ENCODE results near the gene NES.

The NES gene

GRCh38 chr1:156684227-156684782 lies 7.1 kb upstream of the NES start:
- no peak for DNase-seq (ENCODE audit: low spot score in 2 of 2)
- H3K9me3 Mint-ChIP-seq = no peaks in the 10 kb centered on the region
- H3K36me3 Mint-ChIP-seq (ENCODE audit: insufficient read depth) = no peaks in the 10 kb centered on the region
- no peak overlapping the region for H3K27ac Mint-ChIP-seq (ENCODE audit: low read depth)
- peak; percentile 46 for ATAC-seq (replicated peaks; ENCODE audit: extremely low read depth, poor library complexity, severe bottlenecking)
- peaks cover 68% of the 10 kb centered on the region for H3K27me3 Mint-ChIP-seq
- H3K4me3 Mint-ChIP-seq = no peak overlapping the region
- H3K4me1 Mint-ChIP-seq = peaks cover 7% of the 10 kb centered on the region

- Mint-ChIP-seq H3K9me3 (no peaks in the 10 kb centered on the region), H3K36me3 (ENCODE audit: insufficient read depth) (no peaks in the 10 kb centered on the region), H3K4me3 (no peak overlapping the region), H3K27ac (ENCODE audit: low read depth) (no peak overlapping the region), H3K27me3 (peaks cover 74% of the 10 kb centered on the region), H3K4me1 (peaks cover 13% of the 10 kb centered on the region)
- ATAC-seq (replicated peaks; ENCODE audit: extremely low read depth, poor library complexity, severe bottlenecking) (no peak), DNase-seq (ENCODE audit: low spot score in 2 of 2) (no peak)
Measured at GRCh38 chr1:156682166-156682890, 5.1 kb upstream of the NES start.

GRCh38 chr1:156681196-156681960 lies 4.2 kb upstream of the NES start:
- peaks cover 13% of the 10 kb centered on the region for H3K4me1 Mint-ChIP-seq
- ATAC-seq (replicated peaks; ENCODE audit: extremely low read depth, poor library complexity, severe bottlenecking) = no peak
- peaks cover 81% of the 10 kb centered on the region for H3K27me3 Mint-ChIP-seq
- no peak for DNase-seq (ENCODE audit: low spot score in 2 of 2)
- no peak overlapping the region for H3K27ac Mint-ChIP-seq (ENCODE audit: low read depth)
- no peaks in the 10 kb centered on the region for H3K9me3 Mint-ChIP-seq
- no peaks in the 10 kb centered on the region for H3K36me3 Mint-ChIP-seq (ENCODE audit: insufficient read depth)
- no peak overlapping the region for H3K4me3 Mint-ChIP-seq

DNA sequence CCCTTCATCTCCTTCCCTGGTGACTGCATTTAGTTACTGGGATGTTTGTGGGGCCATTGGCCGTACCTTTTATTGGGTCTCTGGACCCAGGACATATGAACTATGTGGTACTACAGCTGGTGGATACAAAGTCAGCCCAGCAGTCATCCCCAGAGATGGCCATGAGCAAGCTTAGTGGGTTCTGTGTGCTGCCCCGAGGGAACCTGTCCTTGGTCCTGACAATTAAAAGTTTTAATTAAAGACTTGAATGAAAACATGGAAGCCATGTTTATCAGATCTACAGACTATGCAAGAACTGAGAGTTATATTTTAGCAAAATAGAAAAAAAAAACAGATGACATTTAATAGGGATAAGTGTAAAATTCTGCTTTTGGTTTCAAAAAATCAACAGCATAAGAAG lies 2.8 kb upstream of the NES start:
- no peak for ATAC-seq (replicated peaks; ENCODE audit: extremely low read depth, poor library complexity, severe bottlenecking)
- H3K27me3 Mint-ChIP-seq = peaks cover 92% of the 10 kb centered on the region

DNA sequence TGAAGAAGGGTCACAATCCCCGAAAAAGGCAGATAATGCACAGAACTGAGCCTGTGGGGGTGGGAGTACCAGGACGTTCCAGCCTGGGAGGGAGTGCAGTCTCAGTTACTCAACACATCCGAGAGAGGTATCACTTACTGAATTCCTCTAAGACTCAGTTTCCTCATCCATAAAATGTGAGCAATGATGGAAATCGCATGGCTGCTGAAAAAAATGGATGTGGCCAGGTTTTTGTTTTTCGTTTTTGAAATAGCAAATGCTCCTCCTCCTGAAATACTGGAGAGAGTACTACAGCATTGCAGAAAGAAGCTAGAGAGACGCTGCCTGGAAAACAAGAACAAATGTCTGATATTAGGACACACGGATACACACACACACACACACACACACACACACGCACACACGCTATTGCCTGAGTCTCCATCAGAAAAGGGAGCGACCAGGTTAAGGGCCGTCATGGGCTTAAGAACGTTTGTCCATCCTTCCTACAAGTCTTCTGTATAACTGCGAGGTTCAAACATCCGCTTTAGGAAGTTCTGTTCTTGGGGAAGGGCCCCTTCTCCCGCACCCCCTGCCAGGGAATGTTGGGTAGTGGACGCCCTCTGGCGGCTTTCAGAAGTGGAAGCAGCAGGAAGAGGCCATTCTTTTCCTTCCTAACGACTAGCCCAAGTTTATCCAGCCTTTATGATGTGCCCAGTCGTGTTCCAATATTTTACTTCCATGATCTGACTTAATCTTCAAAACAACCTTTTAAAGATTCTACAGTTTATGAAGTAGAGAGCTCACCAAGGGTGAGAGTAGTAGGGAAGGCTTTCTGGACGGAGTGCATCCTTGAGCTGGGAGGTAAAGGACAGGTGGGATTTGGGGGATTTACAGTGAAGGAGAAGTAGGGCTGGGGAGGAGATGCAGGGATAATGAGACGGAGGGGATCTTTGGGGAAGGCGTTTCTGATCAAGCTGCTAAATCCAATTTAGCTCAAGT lies 699 bp upstream of the NES start:
- no peak for DNase-seq (ENCODE audit: low spot score in 2 of 2)

More for the DNA sequence above, 2.8 kb upstream of the NES start:
- Mint-ChIP-seq H3K36me3 (ENCODE audit: insufficient read depth) (no peaks in the 10 kb centered on the region), H3K27ac (ENCODE audit: low read depth) (no peak overlapping the region), H3K9me3 (no peaks in the 10 kb centered on the region), H3K4me1 (peaks cover 13% of the 10 kb centered on the region), H3K4me3 (no peak overlapping the region)
- DNase-seq (ENCODE audit: low spot score in 2 of 2) = no peak

GRCh38 chr1:156676114-156676819 lies 940 bp downstream of the NES start:
- Mint-ChIP-seq H3K4me3 (no peak overlapping the region), H3K9me3 (no peaks in the 10 kb centered on the region), H3K36me3 (ENCODE audit: insufficient read depth) (no peaks in the 10 kb centered on the region), H3K27me3 (peaks cover 95% of the 10 kb centered on the region), H3K4me1 (peaks cover 7% of the 10 kb centered on the region), H3K27ac (ENCODE audit: low read depth) (no peak overlapping the region)
- no peak for DNase-seq (ENCODE audit: low spot score in 2 of 2)
- no peak for ATAC-seq (replicated peaks; ENCODE audit: extremely low read depth, poor library complexity, severe bottlenecking)

More for the DNA sequence above, 699 bp upstream of the NES start:
- ATAC-seq (replicated peaks; ENCODE audit: extremely low read depth, poor library complexity, severe bottlenecking) = no peak
- Mint-ChIP-seq H3K4me3 (no peak overlapping the region), H3K27me3 (peaks cover 93% of the 10 kb centered on the region), H3K36me3 (ENCODE audit: insufficient read depth) (no peaks in the 10 kb centered on the region), H3K9me3 (no peaks in the 10 kb centered on the region), H3K27ac (ENCODE audit: low read depth) (no peak overlapping the region), H3K4me1 (peaks cover 7% of the 10 kb centered on the region)

- peaks cover 95% of the 10 kb centered on the region for H3K27me3 Mint-ChIP-seq
- no peak overlapping the region for H3K27ac Mint-ChIP-seq (ENCODE audit: low read depth)
- no peaks in the 10 kb centered on the region for H3K9me3 Mint-ChIP-seq
- peaks cover 7% of the 10 kb centered on the region for H3K4me1 Mint-ChIP-seq
- H3K4me3 Mint-ChIP-seq = no peak overlapping the region
- H3K36me3 Mint-ChIP-seq (ENCODE audit: insufficient read depth) = no peaks in the 10 kb centered on the region
- ATAC-seq (replicated peaks; ENCODE audit: extremely low read depth, poor library complexity, severe bottlenecking) (no peak), DNase-seq (ENCODE audit: low spot score in 2 of 2) (no peak)
Measured at GRCh38 chr1:156675210-156676113, 1.7 kb downstream of the NES start.

GRCh38 chr1:156673387-156674121 lies 3.7 kb downstream of the NES start:
- Mint-ChIP-seq H3K4me3 (no peak overlapping the region), H3K27me3 (peaks cover 79% of the 10 kb centered on the region), H3K9me3 (no peaks in the 10 kb centered on the region), H3K36me3 (ENCODE audit: insufficient read depth) (peaks cover 2% of the 10 kb centered on the region), H3K4me1 (peaks cover 6% of the 10 kb centered on the region), H3K27ac (ENCODE audit: low read depth) (no peak overlapping the region)
- DNase-seq (ENCODE audit: low spot score in 2 of 2) (no peak), ATAC-seq (replicated peaks; ENCODE audit: extremely low read depth, poor library complexity, severe bottlenecking) (no peak)

DNA sequence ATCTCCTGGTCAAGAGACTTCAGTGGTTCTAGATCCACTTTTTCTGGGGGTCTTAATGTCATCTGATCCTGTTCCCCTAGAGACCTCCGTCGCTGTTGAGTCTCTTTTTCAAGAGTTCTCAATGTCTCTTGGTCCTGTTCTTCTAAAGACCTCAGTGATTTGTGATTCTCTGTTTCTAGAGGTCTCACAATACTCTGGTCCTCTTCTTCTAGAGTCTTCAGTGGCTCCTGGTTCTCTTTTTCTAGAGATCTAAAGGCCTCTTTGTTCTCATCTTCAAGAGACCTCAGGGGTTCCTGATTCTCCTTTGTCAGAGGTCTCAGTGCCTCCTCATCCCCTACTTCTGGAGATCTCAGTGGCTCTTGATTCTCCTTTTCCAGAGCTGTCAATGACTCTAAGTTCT lies 5.4 kb downstream of the NES start:
- Mint-ChIP-seq H3K4me1 (no peaks in the 10 kb centered on the region), H3K27ac (ENCODE audit: low read depth) (no peak overlapping the region), H3K9me3 (no peaks in the 10 kb centered on the region), H3K4me3 (no peak overlapping the region), H3K27me3 (peaks cover 62% of the 10 kb centered on the region), H3K36me3 (ENCODE audit: insufficient read depth) (peaks cover 2% of the 10 kb centered on the region)
- ATAC-seq (replicated peaks; ENCODE audit: extremely low read depth, poor library complexity, severe bottlenecking) (no peak), DNase-seq (ENCODE audit: low spot score in 2 of 2) (no peak)

DNA sequence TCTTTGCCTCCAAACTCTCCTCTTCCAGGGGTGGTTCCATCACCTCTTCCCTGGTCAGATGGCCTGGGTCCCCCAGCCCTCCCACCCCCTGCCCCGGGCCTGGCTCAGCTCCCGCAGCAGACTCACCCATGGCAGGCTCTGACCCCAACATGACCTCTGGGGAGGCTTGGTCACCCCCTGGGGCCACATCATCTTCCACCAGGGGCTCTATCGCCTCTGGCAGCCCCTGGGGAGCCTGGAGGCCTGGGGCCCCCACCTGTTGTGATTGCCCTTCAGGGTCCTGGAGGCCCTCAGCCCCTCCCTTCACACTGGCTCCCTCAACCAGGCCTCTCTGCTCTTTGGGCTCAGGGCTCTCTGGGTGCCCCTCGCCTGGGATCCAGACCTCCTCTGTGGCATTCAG lies 6.4 kb downstream of the NES start:
- DNase-seq (ENCODE audit: low spot score in 2 of 2) (no peak), ATAC-seq (replicated peaks; ENCODE audit: extremely low read depth, poor library complexity, severe bottlenecking) (no peak)
- Mint-ChIP-seq H3K4me1 (no peaks in the 10 kb centered on the region), H3K36me3 (ENCODE audit: insufficient read depth) (peaks cover 2% of the 10 kb centered on the region), H3K9me3 (no peaks in the 10 kb centered on the region), H3K27me3 (peaks cover 57% of the 10 kb centered on the region), H3K27ac (ENCODE audit: low read depth) (no peak overlapping the region), H3K4me3 (no peak overlapping the region)
